ENCODE data around the gene RNU6-9.
"Not testable (repeated sequence)": the region's sequence is repeated elsewhere in the genome, so short reads cannot be mapped to it uniquely, and the experiment has no call there.

The RNU6-9 gene

GRCh38 chr19:892894-893689 is at the start of gene RNU6-9, which contains the start of gene MED16:
Gene RNU6-9, plus strand, starts transcription at chr19:893484.
Gene MED16, minus strand, starts transcription at chr19:893187. Its CDS starts 2,056 bp downstream, at chr19:891131.
- peak; percentile 93 for DNase-seq

- DNase-seq, result no peak
Measured at GRCh38 chr19:843836-844545, 49.3 kb upstream of the RNU6-9 start.

- DNase-seq, result no peak
Measured at GRCh38 chr19:844546-844971, 48.7 kb upstream of the RNU6-9 start.

GRCh38 chr19:845707-846521 is 47.4 kb upstream of the RNU6-9 start:
- DNase-seq, result no peak

GRCh38 chr19:848386-848921 is 44.8 kb upstream of the RNU6-9 start:
- no peak for DNase-seq

GRCh38 chr19:849195-849594 is 44.1 kb upstream of the RNU6-9 start:
- DNase-seq, result not testable (repeated sequence)

GRCh38 chr19:850221-850978 is 42.9 kb upstream of the RNU6-9 start:
- no peak for DNase-seq

- no peak for DNase-seq
Measured at GRCh38 chr19:850979-851335, 42.3 kb upstream of the RNU6-9 start.

- no peak for DNase-seq
Measured at GRCh38 chr19:852136-853013, 40.9 kb upstream of the RNU6-9 start, which contains the start of gene ELANE. Gene ELANE, plus strand, starts transcription at chr19:852303. Its CDS starts 26 bp downstream, at chr19:852329.

GRCh38 chr19:853014-853585 is 40.2 kb upstream of the RNU6-9 start:
- no peak for DNase-seq

GRCh38 chr19:853614-854220 is 39.6 kb upstream of the RNU6-9 start:
- DNase-seq, result not testable (repeated sequence)

- no peak for DNase-seq
Measured at GRCh38 chr19:854549-854948, 38.7 kb upstream of the RNU6-9 start.

- DNase-seq, result no peak
Measured at GRCh38 chr19:855142-855541, 38.1 kb upstream of the RNU6-9 start.

GRCh38 chr19:855566-856120 is 37.6 kb upstream of the RNU6-9 start:
- no peak for DNase-seq

GRCh38 chr19:858284-858683 is 35.0 kb upstream of the RNU6-9 start:
- DNase-seq, result no peak

GRCh38 chr19:858868-859843 is 34.1 kb upstream of the RNU6-9 start, which contains the start of gene CFD:
Gene CFD, plus strand, starts transcription at chr19:859664. Its CDS starts 26 bp downstream, at chr19:859690.
- DNase-seq, result no peak

- no peak for DNase-seq
Measured at GRCh38 chr19:861141-861755, 32.0 kb upstream of the RNU6-9 start.

All from CD4-positive, alpha-beta T cell treated with Interleukin-21 for 1 hour (primary cell).